Measurements from ENCODE around the gene PRSS53. TPM values are rescaled to one million over a fixed set of nuclear protein-coding genes. Genes with fewer than 3 reads are reported as not detected.

PRSS53 gene
- total RNA-seq, 2 donors from 2014 or later = 1.7 to 2.8 TPM

DNA sequence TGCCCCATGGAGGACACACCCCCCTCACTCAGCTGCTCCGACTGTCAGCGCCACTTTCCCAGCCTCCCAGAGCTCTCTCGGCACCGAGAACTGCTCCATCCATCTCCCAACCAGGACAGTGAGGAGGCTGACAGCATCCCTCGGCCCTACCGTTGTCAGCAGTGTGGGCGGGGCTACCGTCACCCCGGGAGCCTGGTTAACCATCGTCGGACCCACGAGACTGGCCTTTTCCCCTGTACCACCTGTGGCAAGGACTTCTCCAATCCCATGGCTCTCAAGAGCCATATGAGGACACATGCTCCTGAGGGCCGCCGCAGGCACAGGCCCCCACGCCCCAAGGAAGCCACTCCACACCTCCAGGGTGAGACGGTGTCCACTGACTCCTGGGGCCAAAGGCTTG lies 12.4 kb downstream of the PRSS53 start:
- Histone ChIP-seq H3K9ac (ENCODE audit: extremely low read depth, low read length, poor library complexity, severe bottlenecking) (no peak overlapping the region), H3K36me3 (ENCODE audit: control insufficient read depth, insufficient read depth, low read length) (peaks cover 39% of the 10 kb centered on the region), H3K9me3 (ENCODE audit: control insufficient read depth, low read length) (no peaks in the 10 kb centered on the region), H3K27me3 (ENCODE audit: control insufficient read depth, insufficient read depth, low read length, poor library complexity, severe bottlenecking) (no peaks in the 10 kb centered on the region), H3K4me1 (ENCODE audit: control insufficient read depth, insufficient read depth, low read length) (no peaks in the 10 kb centered on the region), H3K27ac (ENCODE audit: low read depth, low read length) (no peak overlapping the region), H3K4me3 (ENCODE audit: low read length) (no peak overlapping the region)
- DNase-seq = no peak
- Mint-ChIP-seq H3K9me3 (no peaks in the 10 kb centered on the region), H3K27ac (no peak overlapping the region), H3K27me3 (ENCODE audit: insufficient read depth) (no peaks in the 10 kb centered on the region), H3K4me3 (no peak overlapping the region), H3K4me1 (peaks cover 17% of the 10 kb centered on the region), H3K36me3 (ENCODE audit: low read depth) (peaks cover 41% of the 10 kb centered on the region)
- 91 to 92% methylated on average over 12 to 16 of the region's 16 CpGs for WGBS, 2 experiments (ENCODE audit: insufficient coverage in 1 of 2, insufficient read length in 1 of 2)
- TF ChIP-seq, protein P1, sequence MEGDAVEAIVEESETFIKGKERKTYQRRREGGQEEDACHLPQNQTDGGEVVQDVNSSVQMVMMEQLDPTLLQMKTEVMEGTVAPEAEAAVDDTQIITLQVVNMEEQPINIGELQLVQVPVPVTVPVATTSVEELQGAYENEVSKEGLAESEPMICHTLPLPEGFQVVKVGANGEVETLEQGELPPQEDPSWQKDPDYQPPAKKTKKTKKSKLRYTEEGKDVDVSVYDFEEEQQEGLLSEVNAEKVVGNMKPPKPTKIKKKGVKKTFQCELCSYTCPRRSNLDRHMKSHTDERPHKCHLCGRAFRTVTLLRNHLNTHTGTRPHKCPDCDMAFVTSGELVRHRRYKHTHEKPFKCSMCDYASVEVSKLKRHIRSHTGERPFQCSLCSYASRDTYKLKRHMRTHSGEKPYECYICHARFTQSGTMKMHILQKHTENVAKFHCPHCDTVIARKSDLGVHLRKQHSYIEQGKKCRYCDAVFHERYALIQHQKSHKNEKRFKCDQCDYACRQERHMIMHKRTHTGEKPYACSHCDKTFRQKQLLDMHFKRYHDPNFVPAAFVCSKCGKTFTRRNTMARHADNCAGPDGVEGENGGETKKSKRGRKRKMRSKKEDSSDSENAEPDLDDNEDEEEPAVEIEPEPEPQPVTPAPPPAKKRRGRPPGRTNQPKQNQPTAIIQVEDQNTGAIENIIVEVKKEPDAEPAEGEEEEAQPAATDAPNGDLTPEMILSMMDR (conservative IDR thresholded peaks at IDR 0.05) = no peak

DNA sequence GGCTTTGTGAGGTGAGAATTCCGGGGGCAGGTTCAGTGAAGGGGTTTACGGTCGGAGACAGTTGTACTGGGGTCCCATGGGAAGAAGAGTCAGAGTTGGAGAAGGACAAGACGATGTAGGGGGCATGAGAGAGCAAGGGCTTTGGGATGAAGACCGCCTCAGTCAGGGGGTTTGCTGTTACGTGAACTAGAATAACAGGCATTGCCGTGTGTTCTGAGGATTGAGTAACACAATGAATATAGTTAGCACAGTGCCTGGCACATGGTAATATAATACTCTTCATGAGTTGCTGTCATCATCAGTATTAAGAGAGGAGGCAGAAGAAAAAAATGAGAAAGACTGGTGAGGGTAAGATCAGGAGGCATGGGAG lies 13.9 kb downstream of the PRSS53 start:
- no peaks in the 10 kb centered on the region for H3K27me3 ChIP-seq (ENCODE audit: control insufficient read depth, insufficient read depth, low read length, poor library complexity, severe bottlenecking)
- H3K4me3 ChIP-seq (ENCODE audit: low read length) = peak overlapping the region; percentile 94
- no peaks in the 10 kb centered on the region for H3K9me3 ChIP-seq (ENCODE audit: control insufficient read depth, low read length)
- no peaks in the 10 kb centered on the region for H3K27me3 Mint-ChIP-seq (ENCODE audit: insufficient read depth)
- WGBS, 2 experiments (ENCODE audit: insufficient coverage in 1 of 2, insufficient read length in 1 of 2) = 2 to 7% methylated on average over 7 of the region's 7 CpGs
- H3K4me1 Mint-ChIP-seq = peaks cover 17% of the 10 kb centered on the region
- H3K27ac Mint-ChIP-seq = peak overlapping the region; percentile 92
- H3K9ac ChIP-seq (ENCODE audit: extremely low read depth, low read length, poor library complexity, severe bottlenecking) = peak overlapping the region; percentile 78
- H3K4me1 ChIP-seq (ENCODE audit: control insufficient read depth, insufficient read depth, low read length) = no peaks in the 10 kb centered on the region
- H3K36me3 Mint-ChIP-seq (ENCODE audit: low read depth) = peaks cover 31% of the 10 kb centered on the region
- no peaks in the 10 kb centered on the region for H3K9me3 Mint-ChIP-seq
- H3K36me3 ChIP-seq (ENCODE audit: control insufficient read depth, insufficient read depth, low read length) = peaks cover 32% of the 10 kb centered on the region
- no peak for DNase-seq
- TF ChIP-seq, protein P1 (conservative IDR thresholded peaks at IDR 0.05) = peak; percentile 42
- H3K27ac ChIP-seq (ENCODE audit: low read depth, low read length) = peak overlapping the region; percentile 95
- peak overlapping the region; percentile 90 for H3K4me3 Mint-ChIP-seq

DNA sequence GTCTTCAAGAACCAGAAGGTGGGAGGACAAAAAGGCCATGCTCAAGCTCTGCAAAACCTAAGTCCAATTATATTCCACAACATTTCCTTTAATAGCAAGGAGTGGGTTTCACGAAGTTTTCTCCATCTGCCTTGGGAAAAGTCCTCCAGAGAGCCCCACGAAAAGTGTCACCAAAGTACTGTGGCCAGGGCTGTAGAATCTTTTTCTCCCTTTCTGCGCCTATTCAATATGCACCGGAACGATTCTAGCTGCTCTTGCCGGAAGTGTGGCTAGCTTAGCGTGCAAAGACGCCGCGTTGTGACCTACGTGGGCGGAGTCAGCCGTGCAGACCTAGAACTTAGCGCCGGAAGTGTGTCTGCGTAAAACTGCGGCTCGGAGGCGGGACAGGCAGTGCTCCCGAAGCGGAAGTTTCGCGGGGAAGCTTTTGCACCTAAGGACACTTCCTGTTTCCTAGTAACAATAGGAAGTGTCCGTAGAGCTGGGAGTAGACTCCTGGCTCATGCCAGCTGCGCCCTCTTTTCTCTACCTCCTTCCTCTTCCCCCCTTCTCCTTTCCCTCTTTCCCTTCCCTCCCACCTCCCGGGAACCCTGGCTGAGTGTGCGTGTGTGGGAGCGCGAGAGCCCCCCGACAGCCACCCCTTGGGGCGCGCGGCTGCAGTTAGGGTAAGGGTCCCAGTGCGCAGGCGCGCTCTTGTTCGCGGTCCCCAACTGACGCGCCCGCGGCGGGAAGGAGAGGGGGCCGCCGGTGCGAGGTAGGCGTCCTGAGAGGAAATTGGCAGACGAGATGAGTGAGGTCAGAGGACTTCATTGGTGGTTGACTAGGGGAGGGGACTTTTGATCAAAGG lies 14.6 kb downstream of the PRSS53 start, which contains the start of the genes ZNF646 and ZNF668:
TSS of gene ZNF646 (plus strand) at position 453 of the 844 bp plus-strand sequence. CDS start 1,903 bp downstream, outside the sequence.
TSS of gene ZNF668 (minus strand) at position 271 of the 844 bp plus-strand sequence. CDS start 9,781 bp downstream, outside the sequence.
- peak within 1 kb of the TSS; percentile 98 for H3K27ac Mint-ChIP-seq
- peaks cover 17% of the 10 kb centered on the region for H3K4me1 Mint-ChIP-seq
- 0% methylated on average over 31 to 48 of the region's 48 CpGs for WGBS, 2 experiments (ENCODE audit: insufficient coverage in 1 of 2, insufficient read length in 1 of 2)
- Histone ChIP-seq H3K4me3 (ENCODE audit: low read length) (peak within 1 kb of the TSS; percentile 94), H3K4me1 (ENCODE audit: control insufficient read depth, insufficient read depth, low read length) (no peaks in the 10 kb centered on the region), H3K36me3 (ENCODE audit: control insufficient read depth, insufficient read depth, low read length) (peaks cover 29% of the 10 kb centered on the region), H3K27ac (ENCODE audit: low read depth, low read length) (peak within 1 kb of the TSS; percentile 95), H3K9ac (ENCODE audit: extremely low read depth, low read length, poor library complexity, severe bottlenecking) (peak within 1 kb of the TSS; percentile 93), H3K27me3 (ENCODE audit: control insufficient read depth, insufficient read depth, low read length, poor library complexity, severe bottlenecking) (no peaks in the 10 kb centered on the region), H3K9me3 (ENCODE audit: control insufficient read depth, low read length) (no peaks in the 10 kb centered on the region)
- peak within 1 kb of the TSS; percentile 90 for H3K4me3 Mint-ChIP-seq
- no peaks in the 10 kb centered on the region for H3K27me3 Mint-ChIP-seq (ENCODE audit: insufficient read depth)
- DNase-seq = peak; percentile 99
- peaks cover 25% of the 10 kb centered on the region for H3K36me3 Mint-ChIP-seq (ENCODE audit: low read depth)
- TF ChIP-seq, protein P1 (conservative IDR thresholded peaks at IDR 0.05) = no peak
- H3K9me3 Mint-ChIP-seq = no peaks in the 10 kb centered on the region

Measured in endodermal cell (in vitro differentiated cells).